GM18861 (cell line): ENCODE measurements around the gene ITGA7.
"Not testable (repeated sequence)": the region's sequence is repeated elsewhere in the genome, so short reads cannot be mapped to it uniquely, and the experiment has no call there.

Source experiments
- ATAC-seq: cut with Tn5 transposase; IDR thresholded peaks from one replicate; pipeline ENCODE4 v1.9.1; 2021; ENCODE audit not compliant: unreplicated experiment

ITGA7 gene

GRCh38 chr12:55650620-55651298 lies 56.9 kb downstream of the ITGA7 start:
- not testable (repeated sequence) for ATAC-seq

- ATAC-seq, result no peak
Measured at GRCh38 chr12:55647027-55647426, 60.7 kb downstream of the ITGA7 start.

GRCh38 chr12:55644591-55644990 lies 63.1 kb downstream of the ITGA7 start:
- no peak for ATAC-seq

GRCh38 chr12:55642669-55643068 lies 65.0 kb downstream of the ITGA7 start:
- no peak for ATAC-seq

- no peak for ATAC-seq
Measured at GRCh38 chr12:55642267-55642666, 65.4 kb downstream of the ITGA7 start.

- ATAC-seq, result no peak
Measured at GRCh38 chr12:55641595-55641994, 66.1 kb downstream of the ITGA7 start.

GRCh38 chr12:55637467-55637866 lies 70.2 kb downstream of the ITGA7 start:
- no peak for ATAC-seq

GRCh38 chr12:55636853-55637252 lies 70.9 kb downstream of the ITGA7 start, which contains the start of gene OR10P1:
Gene OR10P1 (plus strand): TSS chr12:55636892. CDS start chr12:55636892, 0 bp downstream.
- ATAC-seq, result no peak

- no peak for ATAC-seq
Measured at GRCh38 chr12:55636116-55636655, 71.5 kb downstream of the ITGA7 start.
